Activated CD4-positive, alpha-beta T cell treated with anti-CD3 and anti-CD28 coated beads, Interleukin-2, amount 10 ng/mL, durations not matched to agents 7 days and 5 days (primary cell): ENCODE data around the gene NEAT1. TPM values are rescaled to one million over a fixed set of nuclear protein-coding genes. Genes with fewer than 3 reads are reported as not detected.

ENCODE experiments used
- CTCF ChIA-PET: fragments of 350-600 bp; sonication (Branson Sonifier 250); formaldehyde crosslinking; loops from one replicate; lab custom pipeline; 2021; ENCODE audit warnings: antibody characterized with exemption; lab: Charles Lee
- POLR2A ChIA-PET: fragments of 350-600 bp; sonication (Branson Sonifier 250); formaldehyde crosslinking; loops from one replicate; lab custom pipeline; 2021; ENCODE audit warnings: antibody characterized with exemption; lab: Charles Lee
- DNase-seq: peaks from one replicate; pipeline ENCODE4 v3.0.0-alpha.2; 2020
- H3K27ac Mint-ChIP-seq: one replicate; pipeline ENCODE4 v1.8.0; 2021; ENCODE audit warnings: mild to moderate bottlenecking, moderate library complexity, mixed read lengths
- H3K27me3 Mint-ChIP-seq: one replicate; pipeline ENCODE4 v1.8.0; 2021; ENCODE audit warnings: mixed read lengths
- H3K36me3 Mint-ChIP-seq: one replicate; pipeline ENCODE4 v1.8.0; 2021; ENCODE audit warnings: low read depth, mixed read lengths
- H3K4me1 Mint-ChIP-seq: one replicate; pipeline ENCODE4 v1.8.0; 2021; ENCODE audit warnings: mixed read lengths
- H3K4me3 Mint-ChIP-seq: one replicate; pipeline ENCODE4 v1.8.0; 2021; ENCODE audit warnings: mild to moderate bottlenecking, moderate library complexity, mixed read lengths
- H3K9me3 Mint-ChIP-seq: one replicate; pipeline ENCODE4 v1.8.0; 2021; ENCODE audit warnings: mixed read lengths
- total RNA-seq, 2 experiments: library from RNA; stranded (reverse); gene quantifications; one replicate each; pipeline ENCODE4 v1.2.3, GENCODE V29; 2021

NEAT1 gene
- total RNA-seq, 2 experiments from 2014 or later, result 463 to 610 TPM

DNA sequence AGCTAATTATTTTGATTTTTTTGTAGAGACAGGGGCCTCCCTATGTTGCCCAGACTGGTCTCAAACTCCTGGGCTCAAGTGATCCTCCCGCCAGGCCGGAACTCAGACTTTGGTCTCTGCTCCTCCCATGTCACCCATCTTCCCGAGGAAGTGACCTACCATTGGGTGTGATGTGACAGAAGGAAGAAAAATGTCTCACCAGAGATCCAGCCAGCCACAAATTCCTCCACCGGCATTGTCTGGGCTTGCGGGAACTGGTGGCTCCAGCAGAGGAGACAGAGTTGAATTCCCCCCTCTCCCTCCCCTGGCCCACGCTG is 40.9 kb upstream of the NEAT1 start:
- CTCF ChIA-PET, result interaction anchor here (0.6 to 4.1 kb wide), 8 partner anchors 11 to 125 kb away, joined by 3 to 15 read pairs (median 4); partner anchors contain the start of gene MALAT1
- POLR2A ChIA-PET, result interaction anchor here (0.7 to 1.3 kb wide), 3 partner anchors 43 to 118 kb away, joined by 3 read pairs; partner anchors contain the start of gene MALAT1
- Mint-ChIP-seq H3K27me3 (no peaks in the 10 kb centered on the region), H3K4me1 (peaks cover 52% of the 10 kb centered on the region), H3K27ac (peak overlapping the region; percentile 98), H3K4me3 (peak overlapping the region; percentile 79), H3K9me3 (no peaks in the 10 kb centered on the region), H3K36me3 (no peaks in the 10 kb centered on the region)
- DNase-seq, result peak; percentile 59

DNA sequence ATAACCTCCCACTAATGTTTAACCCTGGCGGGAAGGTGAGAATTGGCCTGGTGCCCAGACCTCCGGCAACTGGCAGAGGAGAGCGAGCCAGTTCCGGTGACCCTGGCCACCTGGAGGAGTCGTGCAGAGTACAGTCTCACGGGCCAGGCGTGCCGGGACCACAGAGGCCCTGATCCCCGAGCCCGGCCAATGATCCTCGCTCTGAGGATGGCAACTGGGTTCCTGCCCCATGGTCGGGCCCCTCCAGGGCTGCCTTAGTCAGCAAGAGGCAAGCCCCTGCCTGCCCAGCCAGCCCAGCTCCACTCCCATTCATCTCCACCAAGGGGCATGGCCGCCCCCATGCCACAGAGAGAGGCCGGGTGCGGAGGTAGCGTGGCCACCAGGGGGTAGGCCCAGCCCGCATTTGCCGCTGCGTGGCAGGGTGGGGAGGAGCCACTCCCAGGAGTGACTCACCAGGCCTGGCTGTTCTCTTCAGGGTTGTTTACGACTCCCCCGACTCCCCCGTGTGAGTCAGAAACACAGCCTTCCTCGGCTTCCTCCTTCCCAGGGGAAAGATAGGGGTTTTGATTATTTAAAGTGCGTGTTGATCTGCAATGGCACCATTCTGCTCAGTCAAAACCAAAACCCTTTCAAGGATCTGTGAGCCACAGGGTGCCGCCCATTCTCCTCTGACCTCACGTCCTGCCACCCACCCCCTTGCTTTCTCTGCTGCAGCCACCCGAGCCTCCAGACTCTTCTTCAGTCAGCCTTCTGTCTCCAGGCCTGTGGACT is 40.4 kb upstream of the NEAT1 start, which contains the start of gene SLC25A45:
Gene SLC25A45, minus strand, starts transcription at position 614 of the 771 bp plus-strand sequence. CDS start 695 bp downstream, outside the sequence.
- ChIA-PET CTCF (interaction anchor here (0.6 to 3.1 kb wide), 7 partner anchors 11 to 125 kb away, joined by 3 to 14 read pairs (median 4); partner anchors contain the start of gene MALAT1), POLR2A (interaction anchor here (0.7 to 1.4 kb wide), 3 partner anchors 43 to 117 kb away, joined by 3 to 6 read pairs (median 3); partner anchors contain the start of gene MALAT1)
- no peaks in the 10 kb centered on the region for H3K27me3 Mint-ChIP-seq
- peak; percentile 90 for DNase-seq
- H3K4me3 Mint-ChIP-seq, result peak within 1 kb of the TSS; percentile 79
- no peaks in the 10 kb centered on the region for H3K9me3 Mint-ChIP-seq
- H3K27ac Mint-ChIP-seq, result peak within 1 kb of the TSS; percentile 98
- H3K4me1 Mint-ChIP-seq, result peaks cover 56% of the 10 kb centered on the region
- peaks cover 4% of the 10 kb centered on the region for H3K36me3 Mint-ChIP-seq

DNA sequence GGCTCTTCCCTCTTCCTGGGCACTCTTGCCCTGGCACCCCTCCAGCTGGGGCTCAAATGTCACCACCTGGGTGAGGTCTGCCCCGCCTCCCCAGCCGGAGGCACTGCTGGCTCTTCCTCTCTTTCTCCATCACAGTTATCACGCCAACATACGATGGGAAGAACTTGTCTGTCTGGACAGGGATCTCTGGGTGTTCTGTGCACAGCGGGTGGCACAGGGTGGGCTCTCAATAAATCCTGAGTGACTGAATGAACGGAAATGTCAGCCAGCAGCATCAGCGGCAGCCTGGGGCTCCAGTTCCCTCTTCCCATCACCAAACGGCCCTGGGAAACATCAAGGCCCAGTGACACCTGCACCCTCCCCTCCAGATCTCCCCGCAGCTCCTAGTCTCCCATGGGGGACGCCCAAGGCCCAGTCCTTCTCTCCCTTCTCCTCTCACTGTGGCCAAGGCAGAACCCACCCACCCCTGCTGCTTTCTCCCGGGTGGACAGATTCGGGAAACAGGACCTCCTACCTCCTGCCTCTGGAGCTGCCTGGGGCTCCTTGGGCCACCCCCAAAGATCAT is 39.7 kb upstream of the NEAT1 start:
- peak overlapping the region; percentile 79 for H3K4me3 Mint-ChIP-seq
- H3K27ac Mint-ChIP-seq, result peak overlapping the region; percentile 98
- ChIA-PET POLR2A (interaction anchor here (1.1 to 1.4 kb wide), 2 partner anchors 116 to 123 kb away, joined by 3 to 6 read pairs; partner anchors contain the start of gene MALAT1), CTCF (interaction anchor here (1.5 to 3.1 kb wide), 2 partner anchors 33 to 38 kb away, joined by 3 to 14 read pairs; no protein-coding TSS in a partner anchor)
- no peak for DNase-seq
- H3K9me3 Mint-ChIP-seq, result no peaks in the 10 kb centered on the region
- H3K36me3 Mint-ChIP-seq, result peaks cover 4% of the 10 kb centered on the region
- H3K4me1 Mint-ChIP-seq, result peaks cover 61% of the 10 kb centered on the region
- H3K27me3 Mint-ChIP-seq, result no peaks in the 10 kb centered on the region

DNA sequence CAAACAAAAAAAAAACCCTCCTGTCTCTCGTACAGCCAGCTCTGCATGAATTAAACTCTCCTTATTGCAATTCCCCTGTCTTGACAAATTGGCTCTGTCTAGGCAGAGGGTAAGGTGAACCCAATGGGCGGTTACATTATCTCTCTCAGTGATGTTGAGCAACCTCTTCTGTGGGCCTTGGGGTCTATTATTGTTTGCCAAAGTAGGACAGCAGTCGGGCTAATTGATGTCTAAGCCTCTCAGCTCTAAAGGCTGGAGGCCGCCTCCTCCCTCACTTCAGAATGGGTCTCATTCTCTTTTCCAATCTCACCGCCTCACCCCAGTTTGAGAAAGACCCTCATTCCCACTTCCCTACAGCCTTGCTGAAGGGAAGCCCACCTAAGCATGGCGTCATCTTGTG is 38.8 kb upstream of the NEAT1 start:
- Mint-ChIP-seq H3K4me3 (peak overlapping the region; percentile 39), H3K36me3 (peaks cover 9% of the 10 kb centered on the region), H3K27ac (peak overlapping the region; percentile 98), H3K27me3 (no peaks in the 10 kb centered on the region), H3K4me1 (peaks cover 70% of the 10 kb centered on the region), H3K9me3 (no peaks in the 10 kb centered on the region)
- ChIA-PET POLR2A (interaction anchor here (1.1 to 1.4 kb wide), 2 partner anchors 115 to 122 kb away, joined by 3 to 6 read pairs; partner anchors contain the start of gene MALAT1), CTCF (interaction anchor here (0.7 to 3.1 kb wide), 3 partner anchors 11 to 573 kb away, joined by 3 to 14 read pairs (median 3); no protein-coding TSS in a partner anchor)
- no peak for DNase-seq

DNA sequence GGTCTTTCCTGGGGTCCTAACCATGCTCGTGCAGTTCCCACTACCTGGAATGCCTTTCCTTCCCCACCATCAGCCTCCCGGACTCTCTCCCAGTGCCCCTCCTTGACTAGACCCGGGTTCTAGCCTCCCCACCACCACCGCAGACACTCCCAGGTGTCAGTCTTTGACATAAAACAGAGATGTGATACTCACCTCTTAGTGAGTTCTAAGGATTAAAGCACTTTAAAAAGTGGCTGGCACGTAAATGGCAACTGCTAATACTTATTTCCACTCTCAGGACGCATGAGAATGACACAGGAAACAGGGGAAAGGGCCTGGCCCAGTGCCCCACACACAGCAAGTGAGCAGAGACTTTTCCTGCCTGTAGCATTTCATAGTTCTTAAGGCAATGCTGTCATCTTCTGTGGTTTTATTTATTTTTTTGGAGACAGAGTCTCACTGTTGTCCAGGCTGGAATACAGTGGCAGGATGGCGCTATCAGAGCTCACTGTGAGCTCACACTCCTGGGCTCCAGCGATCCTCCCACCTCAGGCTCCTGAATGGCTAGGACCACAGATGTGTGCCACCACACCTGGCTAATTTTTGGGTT is 38.2 kb upstream of the NEAT1 start:
- H3K9me3 Mint-ChIP-seq, result no peaks in the 10 kb centered on the region
- H3K27me3 Mint-ChIP-seq, result no peaks in the 10 kb centered on the region
- no peak for DNase-seq
- H3K36me3 Mint-ChIP-seq, result peaks cover 11% of the 10 kb centered on the region
- H3K4me3 Mint-ChIP-seq, result peak overlapping the region; percentile 39
- peaks cover 75% of the 10 kb centered on the region for H3K4me1 Mint-ChIP-seq
- ChIA-PET POLR2A (interaction anchor here (1.1 kb wide), 1 partner anchor 115 kb away, joined by 5 read pairs; no protein-coding TSS in a partner anchor), CTCF (interaction anchor here (0.7 to 3.1 kb wide), 4 partner anchors 19 to 572 kb away, joined by 3 to 14 read pairs (median 4); no protein-coding TSS in a partner anchor)
- peak overlapping the region; percentile 98 for H3K27ac Mint-ChIP-seq

DNA sequence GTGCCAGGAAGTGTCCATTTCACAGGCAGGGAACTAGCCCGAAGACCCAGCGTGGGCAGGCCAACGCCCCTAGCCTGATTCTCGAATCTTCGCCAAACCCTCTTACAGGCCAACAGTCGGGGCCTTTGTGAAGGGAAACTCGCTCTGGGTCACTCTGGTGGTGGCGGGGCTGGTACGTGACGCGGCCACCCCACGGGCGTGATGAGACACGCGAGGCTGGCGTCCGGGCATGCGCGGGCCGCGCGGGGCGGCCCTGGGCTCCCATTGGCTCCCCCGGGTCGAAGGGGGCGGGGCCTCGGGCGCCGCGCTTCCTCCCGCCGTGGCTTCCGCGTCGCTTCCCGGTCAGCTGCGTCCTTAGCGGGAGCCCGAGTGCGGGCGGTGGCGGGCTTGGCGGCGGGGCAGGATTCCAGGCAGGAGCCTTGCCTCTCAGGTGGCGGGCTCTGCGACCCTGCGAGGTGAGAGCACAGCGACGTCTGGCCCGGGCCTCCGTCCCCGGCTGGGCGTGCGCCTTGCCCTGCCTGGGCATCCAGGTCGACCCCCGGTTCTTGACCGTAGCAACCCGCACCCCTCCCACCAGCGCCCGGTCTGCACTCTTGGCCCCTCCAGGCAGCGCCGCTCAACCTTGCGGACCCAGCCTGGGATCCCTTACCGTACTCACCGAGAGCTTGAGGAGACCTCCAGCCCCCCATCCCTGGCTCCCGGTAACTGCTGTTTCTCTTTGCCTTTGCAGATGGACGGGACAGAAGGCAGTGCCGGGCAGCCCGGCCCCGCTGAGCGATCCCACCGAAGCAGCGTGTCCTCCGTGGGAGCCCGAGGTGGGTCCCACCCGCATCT is 36.1 kb upstream of the NEAT1 start, which contains the start of gene FRMD8:
Gene FRMD8, plus strand, starts transcription at position 331 of the 834 bp plus-strand sequence. Its CDS starts 400 bp downstream, at position 731.
- H3K4me1 Mint-ChIP-seq, result peaks cover 76% of the 10 kb centered on the region
- ChIA-PET CTCF (interaction anchor here (0.7 to 3.0 kb wide), 7 partner anchors 8 to 539 kb away, joined by 3 to 14 read pairs (median 3); no protein-coding TSS in a partner anchor), POLR2A (interaction anchor here (1.2 to 2.5 kb wide), 2 partner anchors 37 to 113 kb away, joined by 6 to 11 read pairs; partner anchors contain the start of gene NEAT1)
- peak within 1 kb of the TSS; percentile 98 for H3K27ac Mint-ChIP-seq
- no peaks in the 10 kb centered on the region for H3K9me3 Mint-ChIP-seq
- peaks cover 14% of the 10 kb centered on the region for H3K36me3 Mint-ChIP-seq
- no peaks in the 10 kb centered on the region for H3K27me3 Mint-ChIP-seq
- H3K4me3 Mint-ChIP-seq, result peak within 1 kb of the TSS; percentile 94
- peak; percentile 88 for DNase-seq

DNA sequence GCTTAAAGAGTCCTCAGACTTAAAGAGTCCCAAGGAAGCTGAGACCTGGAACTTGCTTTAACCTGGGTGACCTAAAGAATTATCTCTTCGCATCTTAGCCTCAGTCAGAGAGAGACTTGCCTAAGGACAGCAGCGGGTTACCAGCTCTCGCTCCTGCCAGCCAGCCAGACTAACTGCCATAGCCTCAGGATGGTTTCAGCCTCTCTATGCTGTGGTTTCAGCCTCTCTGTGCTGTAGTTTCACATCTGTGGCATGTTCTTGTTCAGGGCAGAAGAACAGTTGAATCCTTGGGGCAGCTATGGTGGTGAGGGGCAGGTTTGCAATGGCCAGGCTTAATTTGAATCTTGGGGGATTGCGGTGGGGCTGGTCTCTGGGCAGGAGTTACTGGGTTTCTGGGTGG is 33.9 kb upstream of the NEAT1 start:
- Mint-ChIP-seq H3K9me3 (no peaks in the 10 kb centered on the region), H3K4me3 (peak overlapping the region; percentile 35), H3K4me1 (peaks cover 60% of the 10 kb centered on the region), H3K36me3 (peaks cover 24% of the 10 kb centered on the region), H3K27me3 (no peaks in the 10 kb centered on the region), H3K27ac (peak overlapping the region; percentile 27)
- CTCF ChIA-PET, result interaction anchor here (0.6 to 3.0 kb wide), 5 partner anchors 12 to 423 kb away, joined by 3 to 14 read pairs (median 4); no protein-coding TSS in a partner anchor
- DNase-seq, result no peak
- POLR2A ChIA-PET, result interaction anchor here (0.8 to 2.5 kb wide), 3 partner anchors 27 to 118 kb away, joined by 3 to 11 read pairs (median 4); partner anchors contain the start of gene NEAT1

DNA sequence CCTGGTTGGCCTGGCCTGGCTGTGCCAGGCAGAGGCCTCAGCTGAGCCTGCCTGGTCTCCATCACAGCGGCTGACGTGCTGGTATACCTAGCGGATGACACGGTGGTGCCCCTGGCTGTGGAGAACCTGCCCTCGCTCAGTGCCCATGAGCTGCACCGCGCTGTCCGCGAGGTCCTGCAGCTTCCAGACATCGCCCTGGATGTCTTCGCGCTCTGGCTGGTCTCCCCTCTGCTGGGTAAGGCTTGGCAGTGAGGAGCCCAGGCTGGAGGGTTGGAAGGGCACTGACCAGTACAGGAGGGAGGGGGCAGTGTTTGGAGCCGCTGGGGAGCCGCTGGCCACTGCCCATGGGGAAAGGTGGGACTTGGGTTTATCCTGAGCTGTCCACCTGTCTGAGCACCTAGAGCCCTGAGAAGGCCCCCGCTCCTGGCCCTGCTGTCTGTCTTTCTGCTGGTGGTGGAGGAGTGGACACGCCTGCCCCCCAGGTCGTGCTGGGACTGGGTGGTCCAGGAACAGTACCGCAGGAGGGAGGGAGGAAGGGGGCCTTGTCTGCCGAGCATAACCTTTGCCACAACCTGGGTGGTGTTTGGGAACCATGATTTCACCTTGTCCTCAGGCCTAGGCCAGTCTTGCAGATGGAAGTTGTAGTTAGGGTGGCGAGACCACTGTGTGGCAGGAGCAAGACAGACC is 33.2 kb upstream of the NEAT1 start:
- Mint-ChIP-seq H3K27ac (peak overlapping the region; percentile 57), H3K4me3 (peak overlapping the region; percentile 35), H3K4me1 (peaks cover 53% of the 10 kb centered on the region), H3K27me3 (no peaks in the 10 kb centered on the region), H3K36me3 (peaks cover 27% of the 10 kb centered on the region), H3K9me3 (no peaks in the 10 kb centered on the region)
- no peak for DNase-seq
- ChIA-PET POLR2A (no interaction called here), CTCF (interaction anchor here (0.6 to 1.0 kb wide), 2 partner anchors 60 to 424 kb away, joined by 3 to 4 read pairs; no protein-coding TSS in a partner anchor)

DNA sequence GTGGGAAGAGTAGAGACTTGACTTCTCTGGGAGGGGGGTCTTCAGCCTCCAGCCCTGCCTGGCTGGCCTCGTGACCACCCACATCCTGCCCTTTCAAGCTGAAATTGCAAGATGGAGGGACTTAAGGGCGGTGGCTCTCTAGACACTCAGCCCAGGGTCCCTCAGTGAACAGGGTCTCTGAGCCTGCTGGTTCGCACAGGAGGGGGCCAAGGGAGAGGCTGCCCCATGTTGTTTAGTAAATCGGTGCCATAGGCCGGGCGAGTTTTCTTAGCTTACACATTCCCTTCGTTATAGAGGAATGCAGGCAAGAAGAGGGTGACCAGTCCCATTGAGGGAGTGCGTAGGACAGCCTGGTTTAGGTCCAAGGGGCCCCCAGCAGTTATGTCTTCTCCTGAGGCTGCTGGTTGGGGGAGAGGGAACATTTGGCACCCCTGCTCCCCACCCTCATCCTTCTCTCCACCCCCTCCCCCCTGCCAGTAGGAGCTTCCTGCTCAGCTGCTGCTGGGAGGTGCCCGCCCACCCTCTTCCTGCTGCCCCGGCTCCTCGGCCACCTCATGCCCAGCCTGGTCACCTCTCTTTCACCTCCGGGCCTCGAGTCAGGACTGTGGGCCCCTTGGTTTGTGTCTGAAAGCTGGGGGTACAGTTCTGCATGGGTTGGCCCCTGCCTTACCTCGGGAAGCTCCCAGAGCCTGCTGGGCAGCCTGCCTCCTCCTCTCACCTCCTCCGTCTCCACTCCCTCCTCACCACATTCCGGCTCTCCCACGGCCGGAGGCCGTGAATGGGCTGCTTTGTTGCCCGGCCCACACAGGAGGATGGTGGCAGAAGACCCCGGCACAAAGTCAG is 32.3 kb upstream of the NEAT1 start:
- peak overlapping the region; percentile 77 for H3K27ac Mint-ChIP-seq
- peaks cover 44% of the 10 kb centered on the region for H3K4me1 Mint-ChIP-seq
- H3K36me3 Mint-ChIP-seq, result peaks cover 27% of the 10 kb centered on the region
- no peaks in the 10 kb centered on the region for H3K9me3 Mint-ChIP-seq
- DNase-seq, result no peak
- POLR2A ChIA-PET, result no interaction called here
- no peaks in the 10 kb centered on the region for H3K27me3 Mint-ChIP-seq
- H3K4me3 Mint-ChIP-seq, result no peak overlapping the region
- CTCF ChIA-PET, result interaction anchor here (0.8 to 4.2 kb wide), 4 partner anchors 22 to 162 kb away, joined by 3 to 24 read pairs (median 4); no protein-coding TSS in a partner anchor

DNA sequence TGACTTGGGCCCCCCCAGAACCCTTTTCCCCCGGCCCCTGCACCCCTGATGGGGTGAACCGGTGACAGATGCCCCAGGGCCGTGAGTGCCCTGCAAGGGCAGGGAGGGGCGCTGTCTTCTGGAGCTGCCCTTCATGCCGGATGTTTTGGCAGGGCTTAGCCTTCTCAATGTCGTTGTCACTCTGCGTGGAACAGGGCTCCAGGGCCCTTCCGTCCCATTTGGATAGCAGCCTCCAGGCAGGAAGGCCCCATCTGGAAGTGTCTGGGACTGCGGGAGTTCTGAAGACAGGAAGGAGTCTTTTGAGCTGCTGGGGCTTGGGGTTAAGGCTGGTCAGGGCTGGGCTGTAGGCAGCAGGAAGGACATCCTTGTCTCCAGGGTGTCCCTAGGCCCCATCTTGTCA is 31.6 kb upstream of the NEAT1 start:
- H3K36me3 Mint-ChIP-seq, result peaks cover 28% of the 10 kb centered on the region
- H3K4me3 Mint-ChIP-seq, result no peak overlapping the region
- POLR2A ChIA-PET, result no interaction called here
- H3K4me1 Mint-ChIP-seq, result peaks cover 39% of the 10 kb centered on the region
- no peak overlapping the region for H3K27ac Mint-ChIP-seq
- DNase-seq, result no peak
- H3K27me3 Mint-ChIP-seq, result no peaks in the 10 kb centered on the region
- H3K9me3 Mint-ChIP-seq, result no peaks in the 10 kb centered on the region
- CTCF ChIA-PET, result interaction anchor here (0.8 to 4.2 kb wide), 5 partner anchors 21 to 161 kb away, joined by 3 to 24 read pairs (median 3); no protein-coding TSS in a partner anchor
